HG03354 (cell line): Measurements from ENCODE around the gene MSI2.

ENCODE experiments used
- ATAC-seq: cut with Tn5 transposase; IDR thresholded peaks from one replicate; pipeline ENCODE4 v1.9.1; 2021; ENCODE audit warnings: mild to moderate bottlenecking; ENCODE audit not compliant: unreplicated experiment, poor library complexity, severe bottlenecking

The MSI2 gene

DNA sequence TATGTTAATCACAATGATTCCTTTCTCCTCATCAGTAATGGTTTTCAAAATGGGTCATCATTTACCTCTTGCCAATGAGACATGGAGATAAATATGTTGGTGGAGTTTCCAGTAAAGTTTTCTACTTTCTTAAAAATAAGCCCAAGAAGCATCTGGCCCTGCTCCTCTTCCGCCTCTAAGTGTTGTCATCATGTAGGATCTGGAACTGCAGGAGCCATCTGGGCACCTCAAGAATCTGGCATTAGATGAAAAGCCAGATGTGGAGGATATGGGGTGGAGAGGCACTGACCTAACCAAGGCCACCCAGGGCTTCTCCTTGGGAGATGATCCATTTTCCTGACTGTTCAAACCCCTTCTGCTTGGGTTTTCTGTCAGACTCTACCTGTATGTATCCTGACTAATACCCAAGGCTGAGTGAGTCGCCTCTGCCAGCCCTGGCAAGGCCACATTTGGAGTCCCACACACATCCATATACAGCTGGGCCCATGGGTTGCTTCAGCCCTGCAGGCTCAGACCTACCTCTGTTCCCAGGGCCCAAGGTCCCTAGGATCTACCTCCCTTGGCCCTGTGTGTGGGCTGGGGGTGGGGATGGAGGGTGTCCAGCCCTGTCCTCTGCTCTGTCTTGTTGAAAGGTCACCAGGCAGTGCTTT, 464.2 kb downstream of the MSI2 start:
- ATAC-seq, result no peak

DNA sequence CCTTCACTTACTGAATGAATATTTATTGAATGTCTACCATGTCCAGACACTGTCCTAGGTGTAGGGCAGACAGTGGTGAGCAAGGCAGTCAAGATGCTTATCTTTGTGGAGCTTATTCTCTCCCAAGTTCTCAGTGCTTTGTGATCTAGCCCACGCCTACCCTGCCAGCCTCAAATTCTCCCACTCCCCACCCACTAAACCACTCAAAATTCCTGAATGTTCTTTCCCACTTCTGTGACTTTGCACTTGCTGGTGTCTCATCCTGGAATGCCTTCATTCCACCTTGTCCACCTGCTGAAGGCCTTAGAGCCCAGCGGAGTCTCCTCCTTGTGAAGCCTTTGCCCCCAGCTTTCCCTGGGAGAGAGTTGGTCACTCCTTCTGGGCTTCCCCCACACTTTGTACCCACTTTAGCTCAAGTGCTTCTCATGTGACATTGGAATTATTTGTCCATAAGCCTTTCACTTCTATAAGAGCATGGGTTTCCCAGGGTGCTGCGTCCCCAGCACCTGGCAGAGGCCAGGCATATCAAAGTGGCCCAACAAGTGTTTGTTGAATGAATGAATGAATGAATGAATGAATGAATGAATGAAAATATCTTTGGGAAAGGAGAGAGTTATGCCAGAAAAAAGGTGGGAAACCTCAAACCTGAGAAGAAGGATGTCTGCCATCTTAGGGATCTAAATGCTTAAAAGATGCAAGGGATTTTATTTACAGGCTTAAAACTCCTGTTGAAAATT, 465.8 kb downstream of the MSI2 start:
- ATAC-seq, result no peak

DNA sequence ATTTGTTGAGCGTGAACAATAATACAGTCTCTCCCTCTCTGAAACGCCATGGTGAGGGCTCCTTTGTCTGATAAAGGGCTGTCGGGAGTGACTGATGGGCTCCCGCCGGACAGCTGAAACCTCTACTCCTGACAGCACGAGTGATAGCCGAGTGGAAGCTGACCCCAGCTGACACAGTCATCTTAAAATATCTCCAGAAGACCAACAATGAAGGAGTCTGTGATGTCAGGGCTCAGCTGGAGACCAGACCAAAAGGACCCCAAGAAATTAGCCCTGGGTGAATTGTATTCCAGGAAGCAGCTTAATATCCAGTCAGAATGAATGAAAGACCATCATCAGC, 466.4 kb downstream of the MSI2 start:
- no peak for ATAC-seq

DNA sequence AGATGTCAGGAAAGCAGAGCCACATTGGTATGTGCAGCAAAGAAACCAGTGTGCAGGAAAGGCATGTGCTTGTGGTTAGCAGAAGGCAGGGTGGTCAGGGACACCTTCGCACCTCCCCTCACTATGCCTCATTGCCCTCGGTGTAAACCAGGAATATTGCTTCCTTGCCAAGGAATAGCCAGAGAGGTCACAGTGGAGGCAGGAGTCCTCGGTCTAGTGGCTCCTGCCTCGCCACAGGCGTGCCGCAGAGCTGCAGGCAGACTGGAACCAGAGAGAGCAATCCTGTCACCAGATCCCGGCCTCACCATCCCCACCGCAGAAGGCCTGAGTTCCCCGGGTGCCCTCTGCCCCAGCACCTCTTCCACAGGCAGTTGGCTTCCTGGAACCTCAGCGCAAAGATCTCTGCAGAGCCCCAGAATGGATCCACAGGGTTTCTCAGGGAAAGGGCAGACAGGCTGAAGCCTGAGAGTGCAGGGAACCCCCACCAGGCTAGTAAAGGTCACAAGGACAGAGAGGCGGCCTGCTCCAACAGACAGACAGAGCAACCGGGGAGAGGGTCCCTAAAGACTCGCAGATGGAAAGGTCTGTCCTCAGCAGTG, 467.2 kb downstream of the MSI2 start:
- ATAC-seq, result no peak

DNA sequence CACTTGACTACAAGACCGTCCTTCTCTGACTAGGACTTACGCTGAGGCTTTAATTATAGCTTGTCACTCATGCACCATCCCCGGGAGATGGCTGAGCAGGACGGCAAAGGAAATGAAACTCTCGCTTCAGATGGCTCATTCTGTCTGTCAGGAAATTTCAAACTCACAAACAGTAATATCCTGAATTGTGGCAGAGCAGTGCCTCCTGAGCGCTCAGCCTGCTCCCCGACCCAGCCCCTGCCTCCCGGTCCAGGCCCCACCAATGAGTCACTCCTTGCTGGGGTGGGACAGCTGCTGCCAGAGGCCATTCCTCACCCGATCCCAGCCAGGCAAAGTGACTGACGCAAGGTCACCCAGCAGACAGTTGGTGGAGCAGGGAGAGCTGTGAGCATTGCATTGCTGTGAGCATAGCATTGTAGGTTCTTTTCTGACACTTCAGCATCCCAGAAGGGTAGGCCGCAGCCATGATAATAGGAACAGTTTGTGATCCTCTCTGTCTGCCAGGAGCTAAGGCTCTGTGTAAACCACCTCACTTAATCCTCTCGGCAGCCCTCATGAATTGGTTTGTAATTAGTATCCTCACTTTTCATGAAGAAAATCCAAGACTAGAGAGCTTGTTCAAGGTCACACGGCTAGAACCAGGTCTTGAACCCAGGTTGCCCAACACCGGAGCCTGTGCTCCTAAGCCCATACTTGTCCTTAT, 467.9 kb downstream of the MSI2 start:
- ATAC-seq, result peak; percentile 76

DNA sequence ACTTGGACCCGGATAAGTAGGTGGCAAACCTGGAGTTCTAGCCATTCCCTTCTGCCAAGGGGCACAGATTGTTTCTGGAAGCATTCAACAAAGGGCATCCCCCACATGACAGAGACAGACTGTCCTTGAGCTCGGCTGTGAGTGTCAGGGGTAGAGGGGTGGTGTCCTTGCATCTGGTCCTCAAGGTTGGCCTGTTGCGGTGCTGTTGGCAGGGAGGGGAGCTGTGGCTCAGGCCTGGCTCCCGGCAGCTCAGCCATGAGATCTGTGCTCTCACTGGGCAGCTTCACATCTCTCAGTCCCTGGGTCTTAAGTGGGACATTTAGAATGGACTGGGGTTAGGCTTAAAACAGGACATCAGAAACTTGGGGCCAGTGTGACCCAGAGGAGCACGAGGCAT, 468.4 kb downstream of the MSI2 start:
- no peak for ATAC-seq

DNA sequence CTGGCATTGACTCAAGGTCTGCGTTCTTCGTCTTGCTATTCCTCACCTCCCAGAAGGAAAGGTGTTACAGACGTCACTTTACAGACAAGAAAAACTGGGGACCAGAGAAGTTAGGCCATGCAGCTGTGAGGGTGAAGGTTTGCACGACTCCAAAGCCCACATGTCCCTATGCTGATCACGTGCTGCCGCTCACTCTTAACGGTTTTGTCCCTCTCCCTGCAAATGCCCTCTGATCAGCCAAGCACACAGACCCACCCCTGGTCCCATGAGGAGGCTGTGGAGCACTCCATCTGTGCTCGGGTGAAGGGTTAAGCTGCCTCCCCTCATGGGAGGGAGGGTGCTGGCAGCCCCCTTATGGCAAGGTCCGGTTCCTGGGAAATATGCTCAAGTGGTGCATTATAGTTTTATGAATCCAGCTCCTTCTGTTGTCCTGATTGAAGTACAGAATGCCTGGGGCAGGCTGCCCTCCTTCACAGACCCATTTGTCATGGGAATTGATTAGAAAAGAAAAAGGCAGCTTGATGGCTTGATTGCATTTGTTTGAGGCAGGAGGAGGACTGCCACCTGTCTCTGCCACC, 470.0 kb downstream of the MSI2 start:
- ATAC-seq, result no peak

DNA sequence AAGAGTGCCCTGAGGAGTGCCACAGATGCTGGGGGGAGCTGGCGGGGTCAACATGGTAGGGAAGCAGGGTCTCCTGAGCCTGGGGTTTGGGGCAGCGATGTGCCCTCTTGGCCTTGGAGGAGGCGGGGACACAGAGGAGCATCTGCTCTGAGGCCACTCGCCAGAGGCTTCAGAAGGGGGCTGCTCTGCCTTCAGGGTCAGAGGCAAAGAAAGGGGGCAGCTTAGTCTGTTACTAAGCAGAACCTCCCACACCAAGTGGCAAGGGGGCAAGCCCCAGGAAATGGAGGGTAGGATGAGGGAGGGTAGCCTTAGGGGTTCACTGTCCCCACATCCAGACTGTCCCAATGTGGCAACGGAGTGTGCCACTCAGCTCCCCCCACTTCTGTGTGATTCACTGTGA, 470.5 kb downstream of the MSI2 start:
- ATAC-seq, result no peak

DNA sequence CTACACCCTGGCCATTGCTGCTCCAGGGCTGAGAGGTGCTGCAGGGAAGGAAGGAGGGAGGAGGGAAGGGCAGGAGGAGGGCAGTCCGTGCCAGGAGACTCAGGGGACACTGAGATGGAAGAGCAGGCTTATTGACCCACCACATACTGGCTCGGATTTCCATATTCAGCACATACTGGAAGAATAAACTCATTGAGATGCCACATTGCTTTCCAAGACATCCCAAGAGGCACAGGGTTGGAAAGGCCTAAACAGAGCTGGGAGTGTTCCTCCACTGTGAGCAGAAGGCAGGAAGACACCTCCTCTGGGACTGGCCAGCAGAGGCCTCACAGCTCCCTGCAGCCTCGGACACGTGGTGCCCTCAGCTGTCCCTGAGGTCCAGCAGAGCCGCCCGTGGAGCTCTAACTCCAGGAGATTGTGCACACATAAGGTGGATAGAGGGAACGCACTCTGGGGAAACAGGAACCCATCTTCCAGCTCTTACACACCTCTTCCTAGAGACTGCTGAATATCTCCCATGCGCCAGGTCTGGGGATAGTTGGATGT, 471.4 kb downstream of the MSI2 start:
- ATAC-seq, result no peak

DNA sequence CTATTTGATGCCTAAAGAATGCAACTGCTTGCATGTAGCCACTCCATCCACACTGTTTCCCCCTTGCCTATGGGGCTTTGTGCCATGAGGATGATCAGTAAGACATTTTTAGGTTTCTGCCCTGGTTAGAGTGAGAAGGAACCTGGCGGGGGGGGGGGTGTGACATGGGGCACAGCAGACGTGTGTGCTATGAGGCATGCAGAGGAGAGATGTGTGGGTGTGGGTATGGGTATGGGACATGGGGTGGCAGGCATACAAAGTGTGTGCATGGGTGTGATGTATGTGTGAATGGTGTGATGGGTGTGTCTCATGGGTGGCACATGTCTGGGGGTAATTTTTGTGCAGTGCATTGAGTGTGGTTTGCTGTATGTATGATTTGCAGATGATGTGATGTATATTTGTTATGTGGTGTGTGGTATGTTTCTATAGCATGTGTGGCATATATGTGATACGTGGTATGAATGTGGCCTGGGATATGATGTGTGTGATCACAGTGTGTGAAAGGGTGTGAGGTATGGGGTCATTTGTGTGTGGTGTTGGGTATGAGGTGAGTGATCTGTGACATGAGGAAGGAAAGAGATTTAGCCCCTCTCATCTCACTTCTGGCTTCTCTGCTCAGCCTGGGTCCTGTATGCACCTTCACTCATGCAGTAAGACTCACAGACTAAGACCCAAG, 473.8 kb downstream of the MSI2 start:
- ATAC-seq, result no peak

DNA sequence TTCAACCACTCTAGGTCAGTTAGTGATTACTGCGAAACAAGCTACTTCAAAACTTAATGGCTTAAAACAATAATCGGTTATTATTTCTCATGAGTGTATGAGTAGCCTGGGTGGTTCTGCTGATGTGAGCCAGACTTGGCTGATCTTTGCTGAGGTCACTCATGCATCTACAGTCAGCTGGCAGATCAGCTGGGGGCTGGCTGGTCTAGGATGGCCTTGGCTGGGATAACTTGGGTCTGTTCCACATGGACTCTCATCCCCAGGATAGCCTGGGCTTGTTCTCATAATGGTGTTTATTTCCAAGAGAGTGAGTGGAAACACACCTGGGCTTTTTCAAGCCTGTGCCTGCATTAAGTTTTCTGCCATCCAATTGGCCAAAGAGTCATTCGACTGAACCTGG, 475.7 kb downstream of the MSI2 start:
- no peak for ATAC-seq

DNA sequence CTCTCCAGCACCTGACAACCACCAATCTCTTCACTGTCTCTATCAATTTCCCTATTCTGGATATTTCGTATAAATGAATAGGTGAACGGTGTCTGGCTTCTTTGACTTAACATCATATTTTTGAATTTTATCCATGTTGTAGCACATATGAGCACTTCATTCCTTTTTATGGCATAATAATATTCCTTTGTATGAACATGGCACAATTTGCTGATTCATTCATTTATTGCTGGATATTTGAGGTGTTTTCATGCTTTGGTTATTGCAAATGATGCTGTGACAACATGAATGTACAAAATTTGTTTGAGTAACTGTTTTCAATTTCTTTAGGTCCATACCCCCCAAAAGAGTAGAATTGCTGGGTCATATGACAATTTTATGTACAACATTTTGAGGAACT, 476.8 kb downstream of the MSI2 start:
- ATAC-seq, result no peak
